Epithelial cell of esophagus (primary cell): ENCODE data around the gene AQP11.

Experiments used
- DNase-seq: peaks from one replicate; pipeline ENCODE4 v3.0.0; 2010; ENCODE audit warnings: low read depth
- H3K4me3 ChIP-seq: 2 replicates; pipeline ENCODE4 v1.5.1; 2011; ENCODE audit warnings: mild to moderate bottlenecking, low read length, control low read depth
- CTCF ChIP-seq: IDR thresholded peaks from 2 replicates; pipeline ENCODE4 v1.5.1; 2011; ENCODE audit warnings: low read depth, mild to moderate bottlenecking, low read length, control low read depth, inconsistent platforms; ENCODE audit not compliant: insufficient read depth; ENCODE audit errors: missing control alignments

The AQP11 gene

GRCh38 chr11:77593883-77594282 is 4.1 kb downstream of the AQP11 start:
- no peak overlapping the region for H3K4me3 ChIP-seq
- no peak for TF ChIP-seq CTCF
- DNase-seq, result no peak

- DNase-seq, result peak; percentile 68
- H3K4me3 ChIP-seq, result no peak overlapping the region
- no peak for TF ChIP-seq CTCF
These were observed 6.9 kb downstream of the AQP11 start for GRCh38 chr11:77596626-77597025.

GRCh38 chr11:77598195-77598594 is 8.4 kb downstream of the AQP11 start:
- no peak for TF ChIP-seq CTCF
- DNase-seq, result peak; percentile 8
- no peak overlapping the region for H3K4me3 ChIP-seq

- H3K4me3 ChIP-seq, result no peak overlapping the region
- no peak for TF ChIP-seq CTCF
- peak; percentile 91 for DNase-seq
These were observed 12.8 kb downstream of the AQP11 start for GRCh38 chr11:77602381-77603088.

GRCh38 chr11:77604281-77604680 is 14.5 kb downstream of the AQP11 start:
- DNase-seq, result peak; percentile 19
- TF ChIP-seq CTCF, result no peak
- H3K4me3 ChIP-seq, result no peak overlapping the region

- TF ChIP-seq CTCF, result no peak
- H3K4me3 ChIP-seq, result no peak overlapping the region
- DNase-seq, result no peak
These were observed 19.5 kb downstream of the AQP11 start for GRCh38 chr11:77609234-77609633.

GRCh38 chr11:77611921-77612320 is 22.2 kb downstream of the AQP11 start:
- no peak for DNase-seq
- TF ChIP-seq CTCF, result no peak
- H3K4me3 ChIP-seq, result no peak overlapping the region
